ENCODE data around the gene CAMKK1. TPM values are rescaled to one million over a fixed set of nuclear protein-coding genes. Genes with fewer than 3 reads are reported as not detected.

The CAMKK1 gene
- total RNA-seq: 3.2 and 3.3 TPM in 2 replicates

GRCh38 chr17:3893003-3893719, at the start of gene CAMKK1:
Gene CAMKK1 (minus strand): TSS chr17:3893053. CDS start chr17:3885687, 7,366 bp downstream.

DNA sequence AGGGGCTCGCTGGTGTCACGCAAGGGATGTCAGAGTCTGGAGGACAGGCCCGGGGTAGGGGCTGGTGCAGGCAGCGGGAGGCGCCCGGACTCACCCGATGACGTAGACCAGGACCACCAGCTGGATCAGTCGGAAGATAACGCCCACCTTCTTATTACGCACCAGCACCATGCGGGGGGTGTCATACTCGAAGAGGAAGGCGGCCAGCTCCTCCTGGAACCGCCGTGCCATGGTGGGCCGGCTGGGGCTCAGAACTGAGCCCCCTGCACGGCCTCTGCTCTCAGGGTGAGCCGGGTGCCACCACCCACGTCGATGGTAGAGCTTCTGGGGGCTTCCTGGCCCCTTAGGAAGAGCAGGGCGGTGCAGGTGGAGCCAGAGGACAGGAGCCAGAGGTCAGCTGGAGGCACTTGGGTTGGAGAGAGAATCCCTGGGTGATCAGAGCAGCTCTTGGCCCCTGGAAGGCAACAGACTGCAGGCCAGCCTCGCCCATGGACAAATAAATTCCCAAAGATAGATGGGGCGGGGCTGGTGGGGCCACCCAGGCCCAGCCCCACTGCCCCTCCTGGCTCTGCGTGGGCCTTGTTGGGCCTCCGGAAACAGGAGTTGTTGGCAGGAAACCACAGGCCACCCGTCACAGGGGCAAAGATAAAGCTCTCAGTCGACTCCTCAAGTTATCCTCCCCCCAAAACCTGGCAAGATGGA, 23.3 kb upstream of the CAMKK1 start, which contains the start of gene P2RX1:
Gene P2RX1 (minus strand): TSS at position 471 of the 702 bp plus-strand sequence. CDS start 240 bp downstream, at position 231.

DNA sequence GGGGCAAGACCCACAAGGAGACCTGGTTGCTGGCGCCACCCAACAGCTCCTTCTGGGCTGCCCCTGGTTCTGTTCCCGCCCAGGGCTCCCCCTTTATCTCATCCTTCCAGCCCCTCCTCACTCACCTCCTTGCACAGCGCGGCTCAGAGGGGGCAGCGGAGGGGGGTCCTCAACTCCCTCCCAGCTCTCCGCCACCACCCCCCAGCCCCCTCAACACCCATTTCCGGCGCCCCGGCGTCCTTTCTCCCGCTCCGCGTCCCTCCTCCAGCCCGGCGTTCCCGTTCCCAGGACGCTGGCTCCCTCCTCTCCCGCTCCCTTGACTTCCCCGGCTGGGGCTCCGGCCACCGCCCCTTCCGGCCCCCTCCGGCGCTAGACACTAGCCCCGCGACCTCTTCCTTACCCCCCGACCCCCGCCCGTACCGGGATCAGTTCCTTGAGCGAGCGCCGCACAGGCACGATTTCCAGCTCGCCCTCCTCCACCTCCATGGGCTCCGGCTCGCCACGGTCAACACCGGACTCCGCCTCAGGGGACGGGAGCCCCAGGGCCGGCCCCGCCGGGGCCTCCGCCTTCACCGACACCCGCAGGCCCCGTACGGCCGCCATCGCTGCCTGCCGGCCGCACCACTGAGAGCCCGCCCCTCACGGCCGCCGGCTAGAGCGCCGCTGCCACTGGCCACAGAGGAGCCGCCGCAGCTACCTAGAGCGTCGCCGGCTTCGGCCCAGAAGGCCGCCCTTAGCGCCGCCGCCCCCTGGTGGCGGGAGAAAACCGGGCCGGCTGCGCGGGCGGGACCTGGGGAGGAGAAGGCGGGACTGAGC, 47.0 kb downstream of the CAMKK1 start, which contains the start of gene NCBP3:
Gene NCBP3 (minus strand): TSS at position 626 of the 816 bp plus-strand sequence. CDS start 23 bp downstream, at position 603.

Other genes with a start within 250 kb of the CAMKK1 start
- 156 and 263 TPM in 2 replicates for gene TAX1BP3, start 224.5 kb downstream of the CAMKK1 start, total RNA-seq
- gene EMC6, start 224.2 kb downstream of the CAMKK1 start, total RNA-seq: 14.6 and 41.6 TPM in 2 replicates
- gene P2RX5, start 196.9 kb downstream of the CAMKK1 start, total RNA-seq: 0.32 and 1.4 TPM in 2 replicates
- gene HASPIN, start 169.2 kb downstream of the CAMKK1 start, total RNA-seq: 7.5 and 11.7 TPM in 2 replicates
- gene ITGAE, start 91.9 kb downstream of the CAMKK1 start, total RNA-seq: 27.3 and 28.7 TPM in 2 replicates
- 15.9 and 21.6 TPM in 2 replicates for gene NCBP3, start 46.8 kb downstream of the CAMKK1 start, total RNA-seq
- gene P2RX1, start 23.4 kb upstream of the CAMKK1 start, total RNA-seq: not detected in 2 replicates
- under 0.01 and 1.1 TPM in 2 replicates for gene ATP2A3, start 71.4 kb upstream of the CAMKK1 start, total RNA-seq
- gene ZZEF1, start 250.0 kb upstream of the CAMKK1 start, total RNA-seq: 16.9 and 24.0 TPM in 2 replicates

All from epithelial cell of umbilical artery (primary cell).